GM12892 (cell line): ENCODE results near the gene GDPD5.
A peak's percentile ranks its signal among the peaks of the same experiment; 100 is the strongest.

Source experiments
- DNase-seq: peaks from one replicate; pipeline ENCODE4 v3.0.0; 2011; ENCODE audit not compliant: insufficient read length
- FAIRE-seq: peaks from 2 replicates; lab custom pipeline; 2011; peaks lifted over from hg19 to GRCh38; lab: Jason Lieb, UNC
- POLR2A ChIP-seq: IDR thresholded peaks from 2 replicates; pipeline ENCODE4 v1.6.1; 2011; ENCODE audit warnings: low read depth, low read length, control low read depth
- POLR2AphosphoS5 ChIP-seq: IDR thresholded peaks from 2 replicates; pipeline ENCODE4 v1.6.1; 2011; ENCODE audit warnings: low read depth, low read length, control low read depth
- TAF1 ChIP-seq: IDR thresholded peaks from 2 replicates; pipeline ENCODE4 v1.6.1; 2011; ENCODE audit warnings: low read depth, mild to moderate bottlenecking, control low read depth, low read length, borderline replicate concordance

The GDPD5 gene

GRCh38 chr11:75399344-75400145, 126.2 kb downstream of the GDPD5 start, which contains the start of gene RPS3:
RPS3 (plus strand) TSS chr11:75399518; CDS start chr11:75399548, 30 bp downstream.
- FAIRE-seq: peak; percentile 98
- TF ChIP-seq TAF1 (peak; percentile 100), POLR2AphosphoS5 (peak; percentile 100), POLR2A (peak; percentile 100)
- DNase-seq: peak; percentile 74

GRCh38 chr11:75398906-75399305, 126.8 kb downstream of the GDPD5 start:
- TF ChIP-seq POLR2A (no peak), POLR2AphosphoS5 (no peak), TAF1 (no peak)
- DNase-seq (no peak), FAIRE-seq (no peak)

- FAIRE-seq: no peak
- DNase-seq: no peak
- TF ChIP-seq TAF1: no peak
- TF ChIP-seq POLR2A: no peak
- no peak for TF ChIP-seq POLR2AphosphoS5
These were observed 131.5 kb downstream of the GDPD5 start for GRCh38 chr11:75394085-75394840.

- no peak for FAIRE-seq
- DNase-seq: no peak
- no peak for TF ChIP-seq POLR2A
- no peak for TF ChIP-seq POLR2AphosphoS5
- TF ChIP-seq TAF1: no peak
These were observed 135.8 kb downstream of the GDPD5 start for GRCh38 chr11:75389925-75390324.

GRCh38 chr11:75389276-75389605, 136.5 kb downstream of the GDPD5 start:
- TF ChIP-seq POLR2AphosphoS5: no peak
- TF ChIP-seq TAF1: no peak
- no peak for TF ChIP-seq POLR2A
- DNase-seq (no peak), FAIRE-seq (no peak)

GRCh38 chr11:75388386-75389275, 137.1 kb downstream of the GDPD5 start:
- peak; percentile 89 for FAIRE-seq

GRCh38 chr11:75387736-75388294, 137.9 kb downstream of the GDPD5 start:
- FAIRE-seq: no peak
- TF ChIP-seq POLR2A (no peak), POLR2AphosphoS5 (no peak), TAF1 (no peak)
- no peak for DNase-seq

More at GRCh38 chr11:75388386-75389275, 137.1 kb downstream of the GDPD5 start:
- TF ChIP-seq POLR2AphosphoS5: no peak
- TF ChIP-seq TAF1: no peak
- TF ChIP-seq POLR2A: no peak
- peak; percentile 46 for DNase-seq

- TF ChIP-seq POLR2A (no peak), TAF1 (no peak), POLR2AphosphoS5 (no peak)
- FAIRE-seq (no peak), DNase-seq (no peak)
These were observed 138.7 kb downstream of the GDPD5 start for GRCh38 chr11:75386942-75387630.
